GM12891 (cell line): Measurements from ENCODE around the gene KSR1.

Source experiments
- POLR2A ChIP-seq: IDR thresholded peaks from 2 replicates; pipeline ENCODE4 v1.6.1; 2011; ENCODE audit warnings: low read depth, low read length, control low read depth
- SPI1 ChIP-seq: IDR thresholded peaks from 2 replicates; pipeline ENCODE4 v1.6.1; 2011; ENCODE audit warnings: low read depth, low read length, control low read depth

DNA sequence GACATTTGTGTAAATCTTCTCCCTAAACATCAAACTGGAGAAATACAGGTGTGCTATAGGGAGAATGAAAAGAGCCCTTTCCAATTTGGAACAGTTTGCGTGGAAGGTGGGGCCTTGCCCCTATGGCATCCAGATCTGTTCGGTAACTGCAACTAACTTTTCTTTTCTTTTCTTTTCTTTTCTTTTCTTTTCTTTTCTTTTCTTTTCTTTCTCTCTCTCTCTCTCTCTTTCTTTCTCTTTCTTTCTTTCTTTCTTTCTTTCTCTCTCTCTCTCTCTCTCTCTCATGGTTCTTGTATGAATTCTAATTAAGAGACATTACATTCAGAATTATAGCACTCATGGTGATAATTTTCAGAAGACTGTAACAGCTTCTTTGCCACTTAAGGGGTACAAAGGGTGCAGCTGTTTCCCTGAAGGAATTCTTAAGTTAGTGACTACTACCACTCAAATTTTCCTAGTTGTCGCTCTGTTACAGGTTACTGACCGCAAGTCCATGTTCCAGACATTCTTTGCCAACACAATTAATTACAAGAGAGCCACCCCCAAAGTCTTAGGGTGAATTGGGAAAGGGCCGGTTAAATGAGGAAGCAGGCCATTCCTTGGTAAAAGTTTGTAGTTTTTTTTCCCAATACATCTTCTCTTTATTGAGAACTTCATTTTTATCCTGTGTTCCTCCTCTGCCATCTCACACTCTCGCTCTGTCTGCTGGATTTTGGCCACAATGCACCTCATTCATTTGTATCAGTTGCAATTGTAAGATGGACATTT is 69.8 kb downstream of the KSR1 start:
- TF ChIP-seq POLR2A (no peak), SPI1 (no peak)
